Measurements from ENCODE around the gene CHI3L1. TPM values are rescaled to one million over a fixed set of nuclear protein-coding genes. Genes with fewer than 3 reads are reported as not detected.
A peak's percentile ranks its signal among the peaks of the same experiment; 100 is the strongest.

Gene CHI3L1
- total and polyA plus RNA-seq, 2 donors: 0.53 to 4.7 TPM

- 70% methylated on average over 9 of the region's 9 CpGs for WGBS
- Histone ChIP-seq H3K36me3 (ENCODE audit: insufficient read depth) (no peaks in the 10 kb centered on the region), H3K4me3 (ENCODE audit: low read depth, low read length) (no peak overlapping the region), H3K27ac (ENCODE audit: low read depth) (no peak overlapping the region), H3K4me1 (ENCODE audit: insufficient read depth) (no peaks in the 10 kb centered on the region)
- no peak for DNase-seq (ENCODE audit: extremely low spot score)
Observed at GRCh38 chr1:203215573-203215972, 29.1 kb upstream of the CHI3L1 start.

GRCh38 chr1:203214871-203215270 lies 28.4 kb upstream of the CHI3L1 start:
- no peaks in the 10 kb centered on the region for H3K36me3 ChIP-seq (ENCODE audit: insufficient read depth)
- H3K27ac ChIP-seq (ENCODE audit: low read depth): no peak overlapping the region
- H3K4me3 ChIP-seq (ENCODE audit: low read depth, low read length): no peak overlapping the region
- no peak for DNase-seq (ENCODE audit: extremely low spot score)
- H3K4me1 ChIP-seq (ENCODE audit: insufficient read depth): no peaks in the 10 kb centered on the region
- 86% methylated on average over 7 of the region's 7 CpGs for WGBS

DNA sequence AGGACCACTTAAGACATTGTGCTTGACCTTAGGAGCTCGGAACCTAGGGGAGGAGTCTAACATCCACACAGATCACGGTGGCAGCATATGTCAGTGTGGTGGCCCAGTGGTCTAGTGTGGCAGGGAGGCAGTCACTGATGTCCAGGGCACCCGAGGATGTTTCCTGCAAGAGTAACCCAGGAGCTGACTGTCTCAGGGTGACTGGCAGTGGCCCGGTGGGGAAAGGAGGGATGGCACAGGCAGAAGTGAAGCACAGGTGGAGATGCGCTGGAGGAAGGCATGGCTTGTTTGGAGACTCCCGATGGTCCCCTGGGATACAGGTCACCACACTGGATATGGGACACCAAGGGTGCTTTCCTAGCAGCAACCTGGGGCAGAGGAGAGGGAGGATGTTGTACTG lies 26.6 kb upstream of the CHI3L1 start:
- no peak for DNase-seq (ENCODE audit: extremely low spot score)
- 81% methylated on average over 6 of the region's 6 CpGs for WGBS

DNA sequence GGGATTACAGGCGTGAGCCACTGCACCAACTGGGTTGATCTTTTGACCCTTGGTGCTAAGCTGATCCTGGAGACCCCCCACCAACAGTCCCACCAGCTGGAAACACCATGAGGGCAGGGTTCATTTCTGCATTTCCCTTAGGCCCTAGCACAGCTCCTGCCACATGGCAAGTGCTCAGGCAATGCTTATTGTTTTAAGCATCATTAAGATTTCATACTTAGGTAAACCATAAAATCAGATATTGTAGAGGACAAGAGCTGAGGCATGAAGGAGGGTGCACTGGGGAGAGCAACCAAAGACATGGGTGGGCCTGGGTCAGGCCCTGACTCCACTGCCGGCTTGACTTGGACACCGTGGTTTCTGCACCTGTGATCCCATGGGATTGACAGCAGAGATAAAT lies 25.3 kb upstream of the CHI3L1 start:
- 93% methylated on average over 3 of the region's 3 CpGs for WGBS
- H3K4me3 ChIP-seq (ENCODE audit: low read depth, low read length): no peak overlapping the region
- no peaks in the 10 kb centered on the region for H3K36me3 ChIP-seq (ENCODE audit: insufficient read depth)
- no peaks in the 10 kb centered on the region for H3K4me1 ChIP-seq (ENCODE audit: insufficient read depth)
- DNase-seq (ENCODE audit: extremely low spot score): no peak
- H3K27ac ChIP-seq (ENCODE audit: low read depth): no peak overlapping the region

More for the DNA sequence above, 26.6 kb upstream of the CHI3L1 start:
- Histone ChIP-seq H3K4me3 (ENCODE audit: low read depth, low read length) (no peak overlapping the region), H3K4me1 (ENCODE audit: insufficient read depth) (no peaks in the 10 kb centered on the region), H3K27ac (ENCODE audit: low read depth) (no peak overlapping the region), H3K36me3 (ENCODE audit: insufficient read depth) (no peaks in the 10 kb centered on the region)

DNA sequence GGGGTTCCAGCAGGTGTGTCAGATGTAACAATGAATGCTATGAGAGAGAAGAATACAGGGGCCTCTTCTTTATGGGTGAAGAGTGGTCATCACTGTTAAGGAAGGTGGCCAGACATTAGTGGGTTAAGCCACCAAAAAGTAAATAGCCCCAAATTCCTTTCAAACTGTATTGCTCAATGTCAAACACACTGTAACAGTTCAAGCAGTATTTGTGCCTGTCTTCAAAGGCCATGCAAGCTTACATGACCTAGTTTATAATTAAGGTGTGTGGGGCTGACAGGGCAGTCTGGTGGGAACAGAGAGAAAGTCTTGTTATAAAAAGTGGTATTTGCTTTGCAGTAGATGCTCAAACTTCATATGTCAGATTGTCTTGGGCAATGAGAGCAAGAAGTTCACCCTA lies 24.5 kb upstream of the CHI3L1 start:
- Histone ChIP-seq H3K27ac (ENCODE audit: low read depth) (no peak overlapping the region), H3K36me3 (ENCODE audit: insufficient read depth) (no peaks in the 10 kb centered on the region), H3K4me1 (ENCODE audit: insufficient read depth) (no peaks in the 10 kb centered on the region), H3K4me3 (ENCODE audit: low read depth, low read length) (no peak overlapping the region)
- no peak for DNase-seq (ENCODE audit: extremely low spot score)

DNA sequence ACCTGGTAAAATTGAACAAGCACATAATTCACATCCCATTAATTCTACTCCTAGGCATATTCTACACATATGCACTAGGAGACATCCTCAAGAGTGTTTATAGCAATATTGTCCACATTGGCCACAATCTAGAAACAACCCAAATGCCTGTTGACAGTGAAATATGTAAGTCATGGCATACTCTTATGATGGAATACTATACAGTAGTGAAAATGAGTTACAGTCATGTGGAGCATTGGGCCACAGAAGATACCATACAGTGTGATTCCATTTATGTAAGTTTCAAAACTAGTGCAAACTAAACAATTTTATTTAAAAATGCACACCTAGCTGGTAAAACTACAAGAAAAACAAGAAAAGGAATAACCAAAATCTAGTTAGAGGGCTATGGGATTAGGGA lies 23.8 kb upstream of the CHI3L1 start:
- H3K4me3 ChIP-seq (ENCODE audit: low read depth, low read length): no peak overlapping the region
- no peaks in the 10 kb centered on the region for H3K4me1 ChIP-seq (ENCODE audit: insufficient read depth)
- no peak overlapping the region for H3K27ac ChIP-seq (ENCODE audit: low read depth)
- DNase-seq (ENCODE audit: extremely low spot score): no peak
- H3K36me3 ChIP-seq (ENCODE audit: insufficient read depth): no peaks in the 10 kb centered on the region

DNA sequence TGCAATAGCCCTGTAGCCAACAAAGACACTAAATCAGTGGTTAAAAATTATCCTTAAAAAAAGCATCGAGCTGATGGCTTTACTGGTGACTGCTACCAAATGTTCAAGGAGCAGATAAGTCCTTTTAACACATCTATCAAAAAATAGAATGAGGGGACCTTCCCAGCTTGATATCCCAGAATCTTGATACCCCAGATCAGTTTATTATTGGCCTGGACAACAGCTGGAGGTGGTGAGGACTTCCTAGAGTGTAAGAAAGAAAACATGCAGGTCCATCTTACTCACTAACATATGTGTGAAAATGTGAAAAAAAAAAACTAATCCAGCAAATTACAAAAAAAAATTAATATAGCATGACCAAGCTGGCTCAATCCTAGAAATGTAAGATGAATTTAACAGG lies 21.7 kb upstream of the CHI3L1 start:
- DNase-seq (ENCODE audit: extremely low spot score): no peak
- WGBS: 79% methylated on average over 1 of the region's 1 CpG

GRCh38 chr1:203207751-203208150 lies 21.2 kb upstream of the CHI3L1 start:
- H3K4me1 ChIP-seq (ENCODE audit: insufficient read depth): no peaks in the 10 kb centered on the region
- DNase-seq (ENCODE audit: extremely low spot score): no peak
- H3K27ac ChIP-seq (ENCODE audit: low read depth): no peak overlapping the region
- no peak overlapping the region for H3K4me3 ChIP-seq (ENCODE audit: low read depth, low read length)
- H3K36me3 ChIP-seq (ENCODE audit: insufficient read depth): no peaks in the 10 kb centered on the region
- 84% methylated on average over 2 of the region's 2 CpGs for WGBS

More for the DNA sequence above, 21.7 kb upstream of the CHI3L1 start:
- no peaks in the 10 kb centered on the region for H3K4me1 ChIP-seq (ENCODE audit: insufficient read depth)
- H3K4me3 ChIP-seq (ENCODE audit: low read depth, low read length): no peak overlapping the region
- no peak overlapping the region for H3K27ac ChIP-seq (ENCODE audit: low read depth)
- H3K36me3 ChIP-seq (ENCODE audit: insufficient read depth): no peaks in the 10 kb centered on the region

DNA sequence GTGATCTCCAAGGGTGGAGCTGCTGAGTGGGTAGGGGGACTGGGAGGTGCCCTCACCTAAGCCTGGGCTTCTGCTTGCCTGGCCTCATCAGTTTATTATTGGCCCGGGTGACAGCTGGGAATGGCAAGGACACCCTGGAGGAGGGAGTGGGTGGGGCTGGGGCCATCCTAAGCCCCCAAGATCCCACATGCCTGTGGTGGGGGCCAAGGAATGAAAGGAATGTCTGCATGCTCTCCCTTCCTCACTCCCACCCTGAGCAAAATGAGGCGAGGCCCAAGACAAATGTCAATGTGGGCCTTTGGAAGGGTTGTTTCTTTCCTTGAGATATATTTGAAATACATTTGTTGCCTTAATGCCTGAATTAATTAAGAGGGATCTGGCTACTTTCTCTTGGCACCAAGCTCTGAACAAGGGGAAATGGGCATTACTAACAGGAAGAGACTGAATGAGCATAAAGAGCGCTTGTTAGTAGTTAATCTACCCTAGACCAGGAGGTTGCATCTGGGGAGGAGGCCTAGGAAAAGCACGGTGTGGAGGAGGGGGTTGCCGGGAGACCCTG lies 19.7 kb upstream of the CHI3L1 start:
- Histone ChIP-seq H3K36me3 (ENCODE audit: insufficient read depth) (no peaks in the 10 kb centered on the region), H3K27ac (ENCODE audit: low read depth) (no peak overlapping the region), H3K4me3 (ENCODE audit: low read depth, low read length) (no peak overlapping the region), H3K4me1 (ENCODE audit: insufficient read depth) (no peaks in the 10 kb centered on the region)
- 81% methylated on average over 5 of the region's 5 CpGs for WGBS
- DNase-seq (ENCODE audit: extremely low spot score): no peak

- WGBS: 71% methylated on average over 2 of the region's 2 CpGs
- Histone ChIP-seq H3K36me3 (ENCODE audit: insufficient read depth) (no peaks in the 10 kb centered on the region), H3K4me1 (ENCODE audit: insufficient read depth) (no peaks in the 10 kb centered on the region), H3K27ac (ENCODE audit: low read depth) (no peak overlapping the region), H3K4me3 (ENCODE audit: low read depth, low read length) (no peak overlapping the region)
- DNase-seq (ENCODE audit: extremely low spot score): no peak
Observed at GRCh38 chr1:203204756-203205155, 18.3 kb upstream of the CHI3L1 start.

DNA sequence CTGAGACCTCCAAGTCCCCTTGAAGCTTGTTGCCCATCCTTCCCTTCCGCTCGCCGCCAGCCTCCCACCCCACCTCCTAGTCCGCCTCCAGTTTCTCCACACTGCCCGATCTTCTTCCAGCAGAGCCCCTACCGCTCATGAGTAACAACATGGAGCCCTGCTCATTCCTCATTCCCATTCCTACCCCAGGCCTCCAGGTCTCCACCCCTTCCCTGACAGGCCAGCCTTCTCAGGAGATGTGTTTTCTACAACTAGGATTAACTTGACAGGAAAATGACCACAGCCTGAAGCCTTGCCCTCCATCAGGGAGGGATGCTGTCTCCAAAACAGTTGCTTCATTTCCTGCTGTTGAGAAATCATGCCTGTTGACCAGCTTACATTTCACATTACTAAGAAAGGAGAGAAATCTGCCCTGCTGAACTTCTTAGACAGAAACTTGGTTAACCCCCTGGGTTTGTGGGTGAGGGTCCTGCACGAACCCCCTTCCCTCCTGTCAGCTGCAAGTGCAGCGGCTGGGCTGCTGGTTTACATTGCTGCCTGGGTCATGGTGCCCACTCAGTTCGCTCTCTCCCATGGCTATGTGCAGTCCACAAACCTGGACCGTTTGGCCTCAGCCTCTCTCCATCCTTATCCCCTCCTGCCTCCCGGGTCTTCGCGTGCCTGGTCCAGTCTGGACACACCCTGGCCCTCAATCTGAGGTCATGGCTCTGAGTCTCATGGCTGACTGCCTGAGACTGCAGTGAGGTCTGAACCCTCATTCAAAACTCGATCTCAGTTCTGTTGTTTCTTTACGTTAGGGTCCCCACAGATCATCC lies 16.1 kb upstream of the CHI3L1 start:
- Histone ChIP-seq H3K4me3 (ENCODE audit: low read depth, low read length) (no peak overlapping the region), H3K36me3 (ENCODE audit: insufficient read depth) (no peaks in the 10 kb centered on the region), H3K4me1 (ENCODE audit: insufficient read depth) (no peaks in the 10 kb centered on the region), H3K27ac (ENCODE audit: low read depth) (peak overlapping the region; percentile 61)
- 57% methylated on average over 15 of the region's 15 CpGs for WGBS
- DNase-seq (ENCODE audit: extremely low spot score): no peak

DNA sequence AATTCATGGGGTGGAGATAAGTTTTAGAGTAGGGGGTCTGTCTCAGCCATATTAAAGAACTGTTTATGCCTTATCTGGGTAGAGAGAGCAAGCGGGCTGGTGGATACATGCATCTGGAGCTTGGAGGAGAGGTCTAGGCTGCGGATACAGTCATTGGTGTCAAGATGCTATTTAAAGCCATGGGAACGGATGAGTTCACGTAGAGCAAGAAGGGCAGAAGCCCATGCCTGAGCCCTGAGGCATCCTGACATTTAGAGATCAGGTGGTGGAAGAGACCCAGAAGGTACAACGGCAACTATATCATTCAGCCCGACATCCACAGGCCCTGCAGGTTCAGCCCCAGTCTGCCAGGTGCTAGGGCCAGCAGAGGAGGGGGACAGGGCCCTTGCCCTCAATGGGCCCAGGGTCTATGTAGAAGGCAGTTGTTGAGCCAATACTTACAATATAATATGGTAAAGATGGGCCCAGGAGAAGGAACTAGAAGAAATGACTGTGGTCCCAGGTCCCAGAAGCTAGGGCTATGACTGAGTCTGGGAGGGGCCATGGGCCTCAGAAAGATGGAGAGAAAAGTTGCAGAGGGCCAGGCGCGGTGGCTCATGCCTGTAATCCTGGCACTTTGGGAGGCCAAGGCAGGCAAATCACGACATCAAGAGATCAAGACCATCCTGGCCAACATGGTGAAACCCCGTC lies 15.2 kb upstream of the CHI3L1 start:
- no peak for DNase-seq (ENCODE audit: extremely low spot score)
- Histone ChIP-seq H3K36me3 (ENCODE audit: insufficient read depth) (no peaks in the 10 kb centered on the region), H3K4me3 (ENCODE audit: low read depth, low read length) (no peak overlapping the region), H3K27ac (ENCODE audit: low read depth) (peak overlapping the region; percentile 57), H3K4me1 (ENCODE audit: insufficient read depth) (no peaks in the 10 kb centered on the region)
- 80% methylated on average over 10 of the region's 10 CpGs for WGBS

- Histone ChIP-seq H3K27ac (ENCODE audit: low read depth) (peak overlapping the region; percentile 51), H3K4me3 (ENCODE audit: low read depth, low read length) (no peak overlapping the region)
- 73% methylated on average over 1 of the region's 1 CpG for whole genome bisulfite sequencing
Observed at GRCh38 chr1:203200916-203201315, 14.4 kb upstream of the CHI3L1 start.

More at GRCh38 chr1:203200916-203201315, 14.4 kb upstream of the CHI3L1 start:
- no peak for DNase-seq (ENCODE audit: extremely low spot score)
- no peaks in the 10 kb centered on the region for H3K36me3 ChIP-seq (ENCODE audit: insufficient read depth)
- no peaks in the 10 kb centered on the region for H3K4me1 ChIP-seq (ENCODE audit: insufficient read depth)

Measured in urinary bladder (tissue), 4 donors.